NCI-H226 (cell line): ENCODE results near the gene C3AR1.
A peak's percentile ranks its signal among the peaks of the same experiment; 100 is the strongest.
"Not testable (repeated sequence)": the region's sequence is repeated elsewhere in the genome, so short reads cannot be mapped to it uniquely, and the experiment has no call there.

Source experiments
- DNase-seq: peaks from one replicate; pipeline ENCODE4 v3.0.0-alpha.2; 2015

C3AR1 gene

DNA sequence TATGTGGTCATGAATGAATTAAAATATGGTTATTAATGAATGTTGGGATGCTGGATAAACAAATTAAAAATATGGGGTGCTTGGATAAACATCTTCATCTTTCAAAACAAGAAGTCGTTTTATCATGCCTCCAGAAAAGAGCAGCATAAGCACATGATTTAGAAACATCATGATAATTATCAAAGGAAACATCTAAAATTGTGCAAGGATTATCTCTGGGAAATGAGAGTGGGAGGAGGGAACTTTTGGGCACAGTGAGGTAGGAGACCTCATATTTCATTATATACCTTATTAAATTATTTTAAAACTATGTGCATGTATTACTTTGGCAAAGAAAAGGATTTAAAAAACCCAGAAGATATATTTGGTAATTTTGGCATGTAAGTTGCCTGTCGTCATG, 8.9 kb downstream of the C3AR1 start:
- DNase-seq, result no peak

DNA sequence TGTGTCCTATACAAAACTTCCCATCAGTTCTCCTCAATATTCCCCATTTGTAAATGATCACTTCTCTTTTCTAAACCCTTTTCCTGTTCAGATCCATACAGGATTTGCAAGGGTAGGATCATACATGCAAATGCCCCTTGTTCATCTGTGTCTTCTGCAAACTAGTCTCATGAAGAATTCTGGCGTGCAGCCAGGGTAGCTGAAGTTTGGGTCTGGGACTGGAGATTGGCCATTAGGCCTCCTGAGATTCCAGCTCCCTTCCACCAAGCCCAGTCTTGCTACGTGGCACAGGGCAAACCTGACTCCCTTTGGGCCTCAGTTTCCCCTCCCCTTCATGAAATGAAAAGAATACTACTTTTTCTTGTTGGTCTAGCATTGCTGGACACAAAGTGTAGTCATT, 11.3 kb downstream of the C3AR1 start:
- no peak for DNase-seq

DNA sequence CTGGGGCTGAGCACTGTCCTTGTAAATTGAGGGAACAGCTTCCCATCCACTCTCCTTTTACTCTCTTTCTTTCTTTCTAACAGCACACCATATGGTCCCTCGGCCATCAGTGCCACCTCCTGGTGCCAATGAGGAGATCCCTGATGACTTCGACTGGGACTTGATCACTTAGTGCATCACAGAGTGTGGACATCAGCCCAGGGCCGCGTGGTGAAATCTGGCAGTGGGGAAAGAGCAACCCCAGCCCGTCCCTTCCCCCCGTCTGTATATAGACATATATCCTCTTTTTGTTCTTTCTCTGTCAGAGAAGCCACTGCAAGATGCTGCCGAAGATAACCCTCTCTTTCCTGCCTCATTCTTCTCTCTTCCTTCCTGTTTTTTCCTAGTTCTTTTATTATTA, 13.5 kb downstream of the C3AR1 start:
- no peak for DNase-seq

DNA sequence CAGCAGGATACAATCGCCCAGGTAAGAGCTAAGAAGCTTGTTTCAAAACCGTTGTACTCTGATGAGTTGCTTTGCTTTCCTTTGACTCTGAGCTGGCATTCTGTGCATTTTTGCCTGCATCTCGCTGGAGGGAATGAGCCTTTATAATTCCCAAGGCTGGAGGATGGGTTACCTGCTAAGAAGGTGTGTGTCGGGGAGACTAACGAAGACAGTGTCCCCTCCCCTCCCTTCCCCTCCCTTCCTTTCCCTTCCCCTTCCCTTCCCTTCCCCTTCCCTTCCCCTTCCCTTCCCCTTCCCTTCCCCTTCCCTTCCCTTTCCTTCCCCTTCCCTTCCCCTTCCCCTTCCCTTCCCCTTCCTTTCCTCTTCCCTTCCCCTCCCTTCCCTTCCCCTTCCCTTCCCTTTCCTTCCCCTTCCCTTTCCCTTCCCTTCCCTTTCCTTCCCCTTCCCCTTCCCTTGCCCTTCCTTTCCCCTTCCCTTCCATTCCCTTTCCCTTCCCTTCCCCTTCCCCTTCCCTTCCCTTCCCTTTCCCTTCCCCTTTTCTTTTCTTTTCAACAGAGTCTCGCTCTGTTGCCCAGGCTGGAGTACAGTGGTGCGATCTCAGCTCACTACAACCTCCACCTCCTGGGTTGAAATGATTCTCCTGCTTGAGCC, 15.4 kb downstream of the C3AR1 start:
- no peak for DNase-seq

DNA sequence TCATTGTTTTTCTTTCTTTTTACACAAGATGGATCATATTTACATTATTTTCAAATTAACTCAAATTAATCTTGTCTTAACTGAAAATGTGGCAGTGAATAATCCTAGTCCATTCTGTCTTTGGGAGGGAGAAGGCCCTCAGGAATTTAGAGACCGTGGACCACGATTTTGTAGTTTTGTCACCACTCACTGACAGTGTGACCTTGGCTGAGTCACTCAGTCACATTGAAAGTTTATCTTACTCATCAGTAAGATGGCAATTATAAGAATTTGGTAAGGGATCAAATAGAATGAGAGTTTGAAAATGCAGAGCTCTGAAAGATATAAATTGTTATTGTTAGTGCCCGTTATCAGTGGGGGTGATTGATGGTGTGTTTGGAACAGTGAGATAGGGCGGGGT, 17.3 kb downstream of the C3AR1 start:
- no peak for DNase-seq

DNA sequence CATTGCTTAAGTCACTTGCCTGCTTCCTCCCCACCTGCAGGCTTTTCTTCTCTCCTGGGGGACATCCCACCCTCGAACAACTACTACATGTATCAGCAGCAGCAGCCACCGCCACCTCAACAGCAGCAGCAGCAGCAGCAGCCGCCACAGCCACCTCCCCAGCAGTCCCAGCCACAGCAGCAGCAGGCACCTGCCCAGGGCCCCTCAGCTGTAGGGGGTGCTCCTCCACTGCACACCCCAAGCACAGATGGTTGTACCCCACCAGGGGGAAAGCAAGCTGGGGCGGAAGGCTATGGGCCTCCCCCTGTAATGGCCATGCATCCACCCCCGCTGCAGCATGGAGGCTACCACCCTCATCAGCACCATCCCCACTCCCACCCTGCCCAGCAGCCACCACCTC, 18.3 kb downstream of the C3AR1 start:
- no peak for DNase-seq

DNA sequence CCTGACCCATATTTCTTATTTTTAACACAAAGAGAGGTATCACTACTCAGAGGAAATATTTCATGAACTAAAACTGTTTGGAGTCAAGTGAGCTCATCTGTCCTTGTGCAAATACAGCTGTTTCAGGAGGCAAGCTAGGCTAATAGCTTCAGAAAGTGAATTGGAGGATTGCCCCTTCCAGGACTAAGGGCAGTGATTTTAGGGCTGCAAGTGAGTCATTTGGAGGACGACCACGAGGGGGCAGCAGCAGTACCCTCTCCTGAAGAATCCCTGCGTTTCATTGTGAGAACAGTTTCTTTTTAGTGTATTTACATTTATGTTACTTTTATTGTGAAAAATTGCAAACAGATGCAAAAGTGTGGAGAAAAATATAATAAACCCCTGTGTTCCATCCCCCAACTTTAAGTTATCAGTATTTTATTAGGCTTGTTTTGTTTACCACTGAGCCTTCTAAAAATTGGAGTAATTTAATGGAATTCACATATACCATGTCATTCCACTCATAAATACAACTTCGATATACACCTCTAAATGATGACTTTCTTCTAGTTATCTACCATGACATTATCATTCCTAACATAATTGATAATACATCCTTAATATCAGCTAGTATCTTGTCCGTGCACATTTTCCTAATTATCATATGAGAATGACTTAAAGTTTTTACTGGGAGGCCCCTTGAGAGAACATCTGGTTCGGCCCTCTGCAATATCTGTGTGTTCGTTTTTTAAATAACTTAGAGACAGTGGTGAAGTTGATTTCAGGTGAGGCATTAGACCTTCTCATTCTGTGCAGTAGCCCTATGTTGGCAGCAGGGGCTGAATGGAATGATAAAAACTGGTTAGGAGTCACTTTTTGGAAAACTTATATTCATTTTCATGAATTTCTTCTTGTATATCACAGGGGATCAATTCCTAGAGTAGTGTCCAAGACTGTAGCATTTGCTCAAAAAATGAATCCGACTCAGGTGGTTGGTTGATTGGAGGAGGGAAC, 19.9 kb downstream of the C3AR1 start:
- DNase-seq, result peak; percentile 39

DNA sequence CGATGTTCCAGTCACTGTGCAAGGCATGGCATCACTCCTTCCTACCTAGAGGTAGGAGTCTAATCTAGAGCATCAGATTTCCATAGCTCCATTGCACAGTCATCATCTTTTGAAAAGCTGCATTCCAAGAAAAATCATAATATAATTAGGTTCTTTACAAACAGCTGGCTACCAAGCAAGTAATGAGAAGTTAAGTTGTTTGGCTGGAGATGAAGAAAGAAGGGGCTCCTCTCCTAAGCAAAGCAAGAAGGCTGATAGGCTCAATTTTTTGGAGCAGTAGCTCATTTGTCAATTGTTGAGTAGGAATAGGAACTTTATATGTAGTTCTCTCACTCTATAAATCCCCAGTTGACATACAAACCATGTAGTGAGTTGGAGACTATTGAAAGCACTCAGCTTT, 25.4 kb downstream of the C3AR1 start:
- no peak for DNase-seq

DNA sequence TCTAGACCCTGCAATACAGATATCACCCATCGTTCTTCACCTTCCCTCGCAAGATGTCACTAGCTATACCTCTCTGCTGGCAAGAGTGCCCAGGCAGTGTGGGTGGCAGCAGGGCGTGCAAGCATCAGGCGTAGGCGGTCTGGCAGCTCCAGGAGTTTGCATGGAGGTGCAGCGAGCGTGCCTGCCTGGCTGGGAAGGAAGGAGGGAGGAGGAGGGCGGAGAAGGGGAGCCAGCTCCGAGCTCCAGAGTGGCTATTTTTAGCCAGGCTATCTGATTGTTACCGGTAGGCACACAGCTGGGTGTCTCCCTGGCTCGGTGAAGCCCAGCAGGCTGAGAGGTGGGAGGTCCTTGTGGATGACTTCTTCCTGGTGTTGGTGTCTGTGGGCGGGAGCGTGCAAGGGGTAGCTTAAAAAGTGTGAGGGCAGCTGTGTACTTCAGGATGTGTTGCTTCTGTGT, 27.5 kb downstream of the C3AR1 start:
- peak; percentile 66 for DNase-seq

DNA sequence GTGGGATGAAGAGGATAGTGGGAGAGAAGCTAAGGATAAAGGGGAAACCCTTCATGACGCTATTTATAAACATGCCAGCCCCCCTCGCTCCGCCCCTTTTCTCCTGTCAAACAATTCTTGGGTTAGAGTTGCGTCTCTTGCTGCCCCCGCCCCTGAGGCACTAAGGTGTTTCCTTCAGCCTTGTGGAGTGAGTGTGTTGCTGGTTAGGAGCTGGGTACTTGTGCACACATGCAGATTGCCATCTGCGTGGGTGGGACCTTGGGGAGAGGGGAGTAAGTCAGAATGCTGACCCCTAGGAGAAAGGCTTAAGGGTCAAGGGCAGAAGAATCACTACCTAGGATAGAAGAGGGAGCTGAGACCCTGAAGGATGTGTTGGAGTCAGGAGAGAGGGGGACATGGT, 28.2 kb downstream of the C3AR1 start:
- no peak for DNase-seq

DNA sequence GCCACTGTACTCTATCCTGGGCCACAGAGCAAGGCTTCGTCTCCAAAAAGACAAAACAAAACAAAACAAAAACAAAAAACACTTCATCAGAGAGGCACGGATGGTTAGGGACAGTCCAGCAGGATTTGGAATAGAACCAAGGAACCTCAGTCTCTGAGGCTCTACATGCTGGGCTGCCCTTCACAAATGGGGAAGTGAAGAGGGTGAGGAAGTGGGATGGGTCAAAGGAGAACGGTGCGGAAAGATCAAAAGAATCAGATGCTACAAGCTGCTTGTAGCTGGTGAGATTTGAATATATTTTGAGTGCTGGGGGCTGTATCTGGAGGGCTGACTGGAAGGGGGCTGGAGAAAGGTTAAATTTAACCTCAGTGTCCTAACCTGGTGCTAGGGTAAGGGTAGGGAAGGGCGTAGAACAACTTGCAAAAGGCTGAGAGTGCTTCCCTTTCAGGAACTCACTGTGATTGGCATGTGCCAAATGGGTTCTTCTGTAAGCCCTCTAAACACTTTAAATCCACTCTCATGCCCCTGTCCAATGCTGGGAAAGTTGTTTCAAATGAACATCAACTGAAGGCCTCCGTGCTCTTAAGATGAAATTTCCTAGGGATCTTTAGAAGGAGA, 29.0 kb downstream of the C3AR1 start:
- DNase-seq, result no peak

DNA sequence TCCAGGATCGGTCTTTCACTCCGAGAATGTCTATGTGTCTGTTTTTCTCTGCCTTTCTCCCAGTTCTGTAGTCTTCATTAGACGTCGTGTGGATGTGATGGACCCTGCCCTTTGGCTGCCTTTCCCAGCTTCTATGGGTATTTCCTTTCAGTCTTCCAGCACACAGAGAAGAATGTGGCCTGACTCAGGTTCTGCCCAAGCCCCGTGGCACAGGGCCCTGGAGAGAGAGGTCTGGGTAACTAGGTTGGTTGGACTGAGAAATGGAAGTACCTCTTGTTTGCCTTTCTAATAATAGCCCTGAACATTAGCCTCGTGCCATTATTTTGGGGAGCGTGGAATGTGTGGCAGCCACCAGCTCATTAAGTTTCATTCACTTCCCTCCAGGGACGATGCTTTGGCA, 29.8 kb downstream of the C3AR1 start:
- DNase-seq, result peak; percentile 50

DNA sequence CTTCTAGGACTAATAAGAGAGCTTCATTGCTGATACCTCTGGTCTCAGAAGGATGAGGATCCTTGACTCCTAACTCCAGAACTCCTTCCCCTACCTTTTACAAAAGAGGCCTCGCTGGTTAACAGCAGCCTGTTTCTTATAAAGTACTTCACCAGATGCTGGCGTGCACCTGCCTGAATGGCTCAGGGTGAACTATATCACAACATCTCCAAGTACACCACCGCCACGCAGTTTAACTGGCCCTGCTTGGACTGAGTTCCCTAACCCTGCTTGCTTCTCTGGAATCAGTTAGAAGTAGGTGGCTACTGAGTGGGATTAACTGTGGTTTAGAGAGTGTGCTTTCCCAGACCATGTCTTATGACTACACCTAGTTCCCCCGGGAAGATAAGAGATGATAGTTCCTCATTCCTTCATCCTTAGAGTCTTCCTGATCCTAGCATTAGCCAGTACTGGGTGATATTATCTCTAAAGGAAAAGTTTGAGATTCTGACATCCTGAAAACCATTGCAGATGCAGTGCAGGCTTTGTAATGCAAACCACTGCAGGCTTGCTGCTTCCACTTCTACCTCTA, 30.6 kb downstream of the C3AR1 start:
- DNase-seq, result peak; percentile 91

DNA sequence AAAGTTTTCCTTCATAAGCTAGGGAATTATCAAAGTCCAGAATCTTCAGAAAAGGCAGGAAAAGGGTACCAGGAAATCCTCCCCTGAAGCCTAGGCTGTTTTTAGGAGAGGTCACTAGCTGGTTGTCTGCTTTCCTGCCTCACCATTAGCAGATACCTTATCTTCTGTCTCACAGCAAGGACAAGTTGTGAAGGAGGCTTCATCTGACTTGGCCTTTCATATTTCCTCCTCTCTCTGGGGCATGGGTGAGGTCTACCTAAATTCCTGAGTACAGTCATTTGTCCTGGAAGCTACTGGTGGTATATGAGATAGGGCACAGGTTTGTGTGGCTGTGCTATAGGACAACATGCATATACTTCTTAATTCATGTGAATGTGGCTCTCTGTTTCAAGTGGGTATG, 31.4 kb downstream of the C3AR1 start:
- DNase-seq, result peak; percentile 26

DNA sequence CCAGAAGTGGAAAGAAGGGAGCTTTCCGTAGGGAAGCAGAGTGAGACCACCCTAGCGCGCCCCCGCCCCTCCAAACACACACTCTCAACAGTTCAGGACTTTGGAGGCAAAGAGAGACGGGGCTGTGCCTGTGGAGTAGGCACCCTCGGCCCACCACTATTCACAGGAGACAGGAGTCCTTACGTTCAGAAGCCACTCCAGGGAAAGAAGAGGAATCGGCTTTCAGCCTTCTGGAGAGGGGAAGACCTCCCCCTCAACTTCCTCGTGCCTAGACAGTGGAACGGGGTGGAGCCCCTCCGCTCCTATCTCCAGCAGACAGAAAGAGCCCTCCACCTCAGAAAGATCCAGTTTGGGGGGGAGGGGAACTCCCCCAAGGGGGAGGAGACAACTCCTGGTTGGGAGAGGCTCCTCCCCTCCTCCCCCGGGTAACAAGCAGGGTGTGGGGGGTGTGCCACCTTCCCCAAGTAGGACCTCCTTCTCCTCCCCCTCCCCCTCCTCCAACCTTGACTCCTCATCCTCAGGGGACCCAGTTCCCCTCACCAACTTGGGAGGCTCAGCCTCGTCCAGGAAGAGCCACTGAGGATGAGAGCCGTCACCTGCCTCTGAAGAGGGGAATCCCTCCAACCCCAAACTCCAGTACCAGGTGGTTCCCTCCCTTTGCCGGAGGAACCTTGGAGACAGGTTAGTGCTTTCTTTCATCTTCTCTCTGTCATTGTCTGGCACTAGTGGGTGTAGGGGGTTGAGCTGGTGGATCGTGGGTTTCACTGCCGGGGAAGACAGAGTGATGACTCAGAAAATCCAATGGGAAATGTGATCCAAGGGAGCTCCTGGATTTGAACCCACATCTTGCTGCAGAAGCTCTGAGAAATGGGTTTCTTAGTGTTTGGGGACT, 32.8 kb downstream of the C3AR1 start:
- peak; percentile 76 for DNase-seq

DNA sequence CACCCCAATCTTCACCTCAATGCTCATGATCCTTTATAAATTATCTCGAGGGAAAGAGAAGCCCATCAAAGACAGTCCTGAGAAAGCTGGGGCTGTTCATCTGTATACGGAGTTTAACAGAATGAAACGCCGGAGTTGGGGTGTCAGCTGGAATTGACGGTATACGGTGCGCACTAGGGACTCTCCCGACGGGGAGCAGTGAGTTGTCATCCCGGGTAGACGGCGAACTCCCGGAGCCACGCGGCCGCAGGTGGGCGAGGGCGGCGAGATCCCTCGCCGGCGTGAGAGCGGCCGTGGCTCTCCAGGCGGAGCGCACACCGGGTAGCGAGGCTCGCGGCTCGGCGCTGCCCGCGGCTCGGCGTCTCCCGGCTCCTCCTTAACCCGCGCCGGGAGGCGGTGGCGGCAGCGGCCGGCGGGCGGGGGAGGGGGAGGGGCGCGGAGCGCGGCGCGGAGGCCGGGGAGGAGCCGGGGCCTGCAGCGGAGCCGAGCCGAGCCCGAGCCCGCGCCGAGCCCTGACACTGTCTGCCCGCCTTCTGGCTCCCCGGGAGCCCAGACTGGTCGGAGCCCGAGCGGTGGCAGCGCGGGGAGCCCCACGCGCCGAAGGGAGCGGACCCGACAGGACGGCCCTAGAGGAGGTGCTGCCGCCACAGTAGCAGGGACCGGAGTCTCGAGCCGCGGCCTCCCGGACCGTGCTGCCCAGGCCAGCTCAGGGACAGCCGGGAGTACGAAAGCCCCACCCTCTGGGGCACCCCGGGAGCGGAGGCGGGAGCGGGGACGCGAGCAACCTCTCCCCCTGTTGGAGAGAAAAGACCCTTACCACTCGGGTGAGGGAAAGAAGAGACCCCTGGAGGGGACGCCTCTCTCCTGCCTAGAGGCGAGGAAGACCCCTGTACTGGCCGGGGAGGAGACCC, 33.7 kb downstream of the C3AR1 start, which contains the start of gene FOXJ2:
TSS of gene FOXJ2 (plus strand) at position 475 of the 911 bp plus-strand sequence. CDS start 7,117 bp downstream, outside the sequence.
- DNase-seq, result peak; percentile 52

DNA sequence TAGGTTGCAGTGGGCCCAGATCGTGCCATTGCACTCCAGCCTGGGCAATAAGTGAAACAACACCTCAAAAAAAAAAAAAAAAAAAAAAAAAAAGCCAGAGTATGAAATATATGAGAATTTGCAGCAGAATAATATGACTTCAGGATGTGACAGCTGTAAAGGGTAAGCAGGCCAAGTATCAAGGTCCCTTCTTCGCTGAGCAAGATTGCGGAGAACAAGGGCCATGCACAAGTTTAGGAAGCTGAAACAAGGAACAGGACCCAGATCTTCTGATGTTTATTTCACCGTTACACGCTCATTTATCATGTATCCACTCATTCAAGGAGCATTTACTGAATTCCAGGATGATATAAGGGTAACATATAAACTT, 34.3 kb downstream of the C3AR1 start:
- DNase-seq, result no peak

DNA sequence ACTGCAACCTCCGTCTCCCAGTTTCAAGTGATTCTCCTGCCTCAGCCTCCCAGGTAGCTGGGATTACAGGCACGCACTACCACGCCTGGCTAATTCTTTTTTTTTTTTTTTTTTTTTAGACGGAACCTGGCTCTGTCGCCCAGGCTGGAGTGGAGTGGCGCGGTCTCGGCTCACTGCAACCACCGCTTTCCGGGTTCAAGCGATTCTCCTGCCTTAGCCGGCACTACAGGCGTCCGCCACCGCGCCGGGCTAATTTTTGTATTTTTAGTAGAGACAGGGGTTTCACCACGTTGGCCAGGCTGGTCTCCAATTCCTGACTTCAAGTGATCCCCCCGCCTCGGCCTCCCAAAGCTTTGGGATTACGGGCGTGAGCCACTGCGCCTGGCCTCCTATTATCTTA, 35.1 kb downstream of the C3AR1 start:
- not testable (repeated sequence) for DNase-seq

DNA sequence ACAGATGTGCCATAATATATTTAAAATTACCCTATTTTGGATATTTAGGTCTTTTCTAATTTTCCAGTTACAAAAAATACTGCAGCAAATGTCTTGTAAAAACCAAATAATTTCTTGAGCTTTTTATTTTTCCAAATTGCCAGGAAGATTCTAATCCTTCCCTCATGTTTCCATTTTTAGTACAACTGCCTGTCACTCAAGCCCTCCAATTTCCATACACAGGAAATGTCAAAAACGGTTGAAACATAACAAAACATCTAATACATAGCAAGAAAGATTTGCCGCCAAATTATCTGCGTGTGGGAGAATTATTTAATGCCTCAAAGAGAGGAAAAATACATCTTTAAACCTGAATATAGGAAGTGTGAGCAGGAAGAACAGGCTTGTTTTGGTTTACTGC, 36.0 kb downstream of the C3AR1 start:
- DNase-seq, result no peak

DNA sequence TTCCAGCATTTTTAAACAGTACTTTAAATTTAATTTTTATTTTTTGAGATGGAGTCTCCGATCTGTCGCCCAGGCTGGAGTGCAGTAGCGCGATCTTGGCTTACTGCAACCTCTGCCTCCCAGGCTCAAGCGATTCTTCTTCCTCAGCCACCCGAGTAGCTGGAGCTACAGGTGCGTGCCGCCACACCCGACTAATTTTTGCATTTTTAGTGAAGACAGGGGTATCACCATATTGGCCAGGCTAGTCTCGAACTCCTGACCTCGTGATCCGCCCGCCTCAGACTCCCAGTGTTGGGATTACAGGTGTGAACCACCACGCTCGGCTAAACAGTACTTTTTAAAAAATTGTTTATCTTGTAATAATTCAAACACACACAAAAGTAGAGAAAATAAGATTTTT, 37.9 kb downstream of the C3AR1 start:
- no peak for DNase-seq

DNA sequence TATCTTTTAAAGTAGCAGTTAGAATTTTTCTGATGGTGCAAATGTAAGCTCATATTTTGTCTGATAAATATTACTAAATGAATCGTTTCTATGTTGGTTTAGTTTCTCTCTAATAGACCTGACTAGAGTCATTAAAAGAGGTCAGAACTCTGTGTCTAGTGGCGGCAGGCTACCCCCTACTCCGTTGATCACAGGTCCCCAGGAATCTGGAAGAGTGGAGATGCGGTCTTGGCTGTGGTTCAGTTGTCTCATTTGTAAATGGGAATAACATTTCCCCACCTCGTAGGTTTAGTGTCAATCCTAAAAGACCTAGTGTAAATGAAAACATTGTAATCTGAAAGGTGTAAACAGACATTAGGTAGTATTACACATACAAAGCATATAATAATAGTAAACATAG, 38.3 kb downstream of the C3AR1 start:
- DNase-seq, result no peak
